GM12891 (cell line): Measurements from ENCODE around the gene ENTHD1.

Experiments used
- POLR2AphosphoS5 ChIP-seq: IDR thresholded peaks from 2 replicates; pipeline ENCODE4 v1.6.1; 2011; ENCODE audit warnings: low read depth, low read length, control low read depth
- TAF1 ChIP-seq: IDR thresholded peaks from 2 replicates; pipeline ENCODE4 v1.6.1; 2011; ENCODE audit warnings: low read depth, low read length, control low read depth

DNA sequence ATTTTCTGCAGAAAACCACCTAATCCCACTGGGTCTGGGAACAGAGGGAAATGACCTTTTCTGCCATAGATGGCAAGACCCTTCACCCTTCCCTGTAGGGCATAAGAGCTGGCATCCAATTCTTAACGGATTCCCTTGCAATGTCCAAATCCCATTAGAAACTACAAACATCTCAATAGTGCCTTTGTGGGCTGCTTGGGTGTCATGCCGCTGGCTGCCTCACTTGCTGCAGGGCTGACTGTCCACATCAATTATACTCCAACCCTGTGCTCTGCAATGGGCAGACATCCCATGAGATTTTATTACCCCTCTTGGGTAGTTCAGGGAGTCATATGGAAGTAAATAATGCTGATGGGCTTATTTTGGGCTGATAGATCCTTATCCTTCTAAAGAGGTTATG is 14.6 kb upstream of the ENTHD1 start:
- TF ChIP-seq TAF1 (no peak), POLR2AphosphoS5 (no peak)
